Activated CD4-positive, alpha-beta T cell treated with anti-CD3 and anti-CD28 coated beads, Interleukin-2, Interleukin-4, amounts not matched to agents 100 ng/mL and 50 ng/mL, durations not matched to agents 16 hours and 8 hours (primary cell): ENCODE measurements around the gene HAPLN2.
"Not testable (repeated sequence)": the region's sequence is repeated elsewhere in the genome, so short reads cannot be mapped to it uniquely, and the experiment has no call there.

Experiments
- DNase-seq: peaks from one replicate; pipeline ENCODE4 v3.0.0-alpha.2; 2020; ENCODE audit warnings: low spot score

HAPLN2 gene

GRCh38 chr1:156622581-156623297 is 3.5 kb downstream of the HAPLN2 start:
- no peak for DNase-seq

- no peak for DNase-seq
These were observed 5.0 kb downstream of the HAPLN2 start for GRCh38 chr1:156623946-156624813.

GRCh38 chr1:156624814-156625435 is 5.7 kb downstream of the HAPLN2 start:
- DNase-seq = no peak

- peak; percentile 38 for DNase-seq
These were observed 6.3 kb downstream of the HAPLN2 start for GRCh38 chr1:156625436-156626078.

- DNase-seq = no peak
These were observed 6.8 kb downstream of the HAPLN2 start for GRCh38 chr1:156626079-156626438.

- DNase-seq = peak; percentile 32
These were observed 8.2 kb downstream of the HAPLN2 start for GRCh38 chr1:156627313-156627880.

GRCh38 chr1:156629823-156630449 is 10.7 kb downstream of the HAPLN2 start:
- no peak for DNase-seq

- DNase-seq = not testable (repeated sequence)
These were observed 11.9 kb downstream of the HAPLN2 start for GRCh38 chr1:156631152-156631551.

- DNase-seq = no peak
These were observed 13.1 kb downstream of the HAPLN2 start for GRCh38 chr1:156632355-156632754.

- DNase-seq = no peak
These were observed 19.2 kb downstream of the HAPLN2 start for GRCh38 chr1:156638189-156638985.

GRCh38 chr1:156639601-156640101 is 20.4 kb downstream of the HAPLN2 start:
- no peak for DNase-seq

GRCh38 chr1:156640842-156641706 is 21.9 kb downstream of the HAPLN2 start:
- no peak for DNase-seq

GRCh38 chr1:156641761-156642264 is 22.6 kb downstream of the HAPLN2 start, which contains the start of gene BCAN:
Gene BCAN (plus strand): TSS chr1:156642117. CDS start chr1:156646055, 3,938 bp downstream.
- DNase-seq = no peak

- no peak for DNase-seq
These were observed 23.2 kb downstream of the HAPLN2 start for GRCh38 chr1:156642265-156643048.

GRCh38 chr1:156643049-156643777 is 24.0 kb downstream of the HAPLN2 start:
- DNase-seq = no peak

GRCh38 chr1:156643778-156644092 is 24.5 kb downstream of the HAPLN2 start:
- DNase-seq = peak; percentile 54

- DNase-seq = no peak
These were observed 24.9 kb downstream of the HAPLN2 start for GRCh38 chr1:156644146-156644545.

- DNase-seq = no peak
These were observed 25.4 kb downstream of the HAPLN2 start for GRCh38 chr1:156644640-156645039.
